HCT116 (cell line): ENCODE measurements around the gene CYP21A2.
"Not testable (repeated sequence)": the region's sequence is repeated elsewhere in the genome, so short reads cannot be mapped to it uniquely, and the experiment has no call there.

Experiments used
- CTCF ChIP-seq, 3 experiments: fragments of 200-600 bp in 1 of 3; sonication (generic) in 1 of 3; IDR thresholded peaks in 2 of 3; conservative IDR thresholded peaks in 1 of 3; 2 replicates each; pipeline ENCODE4 v1.5.1; 2012 to 2017; ENCODE audit warnings: low read depth in 2 of 3, low read length in 2 of 3, antibody characterized with exemption in 1 of 3, borderline replicate concordance in 1 of 3, control low read depth in 1 of 3, mild to moderate bottlenecking in 1 of 3, mixed read lengths in 1 of 3, mixed run types in 1 of 3, moderate library complexity in 1 of 3; ENCODE audit not compliant: insufficient read depth in 1 of 3
- EZH2phosphoT487 ChIP-seq: fragments of 200-600 bp; IDR thresholded peaks from 2 replicates; pipeline ENCODE4 v1.6.1; 2018; ENCODE audit warnings: antibody characterized with exemption, borderline replicate concordance
- JUND ChIP-seq: IDR thresholded peaks from 2 replicates; pipeline ENCODE4 v1.6.1; 2012
- POLR2A ChIP-seq: IDR thresholded peaks from 2 replicates; pipeline ENCODE4 v1.7.0; 2011; ENCODE audit warnings: borderline replicate concordance; ENCODE audit not compliant: insufficient read depth, insufficient read length; ENCODE audit errors: extremely low read depth
- POLR2AphosphoS5 ChIP-seq: IDR thresholded peaks from 2 replicates; pipeline ENCODE4 v1.6.1; 2011; ENCODE audit warnings: mild to moderate bottlenecking, low read depth, low read length, moderate library complexity
- RAD21 ChIP-seq: IDR thresholded peaks from 2 replicates; pipeline ENCODE4 v1.6.1; 2012; ENCODE audit warnings: low read depth, mild to moderate bottlenecking
- SIN3A ChIP-seq: IDR thresholded peaks from 2 replicates; pipeline ENCODE4 v1.6.1; 2012; ENCODE audit warnings: low read depth
- SRF ChIP-seq: IDR thresholded peaks from 2 replicates; pipeline ENCODE4 v1.6.1; 2012; ENCODE audit warnings: low read depth
- ZNF274 ChIP-seq: fragments of 200-500 bp; sonication (Bioruptor generic); IDR thresholded peaks from 2 replicates; pipeline ENCODE4 v1.6.1; 2014; ENCODE audit warnings: mild to moderate bottlenecking, low read depth, low read length, inconsistent platforms

DNA sequence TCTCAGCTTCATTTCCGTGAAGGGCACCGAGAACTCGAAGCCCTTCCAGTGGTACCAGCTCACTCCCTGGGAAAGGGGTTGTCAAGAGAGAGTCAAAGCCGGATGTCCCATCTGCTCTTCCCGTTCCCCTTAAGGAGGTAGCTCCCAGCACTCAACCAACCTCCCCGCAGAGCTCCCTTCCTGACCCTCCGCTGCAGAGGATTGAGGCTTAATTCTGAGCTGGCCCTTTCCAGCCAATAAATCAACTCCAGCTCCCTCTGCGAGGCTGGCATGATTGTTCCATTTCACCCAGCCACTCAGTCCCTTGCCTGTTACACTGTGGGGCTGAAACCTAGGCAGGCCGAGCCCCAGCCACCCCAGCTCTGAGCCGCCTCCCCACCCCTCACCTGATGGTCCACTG lies 3.2 kb downstream of the CYP21A2 start:
- TF ChIP-seq RAD21; CTCF (IDR thresholded peaks at IDR 0.05 in 2 of 3, conservative IDR thresholded peaks at IDR 0.05 in 1 of 3; ENCODE audit: borderline replicate concordance in 1 of 3, insufficient read depth in 1 of 3, low read depth in 2 of 3, low read length in 2 of 3); ZNF274; POLR2AphosphoS5; SIN3A; POLR2A; SRF; EZH2phosphoT487; JUND: not testable (repeated sequence)
